Activated CD8-positive, alpha-beta T cell treated with anti-CD3 and anti-CD28 coated beads for 36 hours (primary cell): ENCODE measurements around the gene HERC2. TPM values are rescaled to one million over a fixed set of nuclear protein-coding genes. Genes with fewer than 3 reads are reported as not detected.
"Not testable (repeated sequence)": the region's sequence is repeated elsewhere in the genome, so short reads cannot be mapped to it uniquely, and the experiment has no call there.

Experiments
- ATAC-seq: fragments of 200-7000 bp; cut with Tn5 transposase; one replicate; pipeline ENCODE4 v1.10.0; 2021; ENCODE audit warnings: mild to moderate bottlenecking, moderate library complexity
- CTCF ChIA-PET: fragments of 350-600 bp; sonication (Branson Sonifier 250); formaldehyde crosslinking; loops from one replicate; lab custom pipeline; 2021; ENCODE audit warnings: antibody characterized with exemption; lab: Charles Lee
- POLR2A ChIA-PET: fragments of 350-600 bp; sonication (Branson Sonifier 250); formaldehyde crosslinking; loops from one replicate; lab custom pipeline; 2021; ENCODE audit warnings: antibody characterized with exemption; lab: Charles Lee
- DNase-seq: peaks from one replicate; pipeline ENCODE4 v3.0.0-alpha.2; 2020
- H3K27ac Mint-ChIP-seq: one replicate; pipeline ENCODE4 v1.8.0; 2021; ENCODE audit warnings: mild to moderate bottlenecking, mixed read lengths
- H3K27me3 Mint-ChIP-seq: one replicate; pipeline ENCODE4 v1.8.0; 2021; ENCODE audit warnings: mixed read lengths
- H3K36me3 Mint-ChIP-seq: one replicate; pipeline ENCODE4 v1.8.0; 2021; ENCODE audit warnings: low read depth, mixed read lengths
- H3K4me1 Mint-ChIP-seq: one replicate; pipeline ENCODE4 v1.8.0; 2021; ENCODE audit warnings: low read depth, mixed read lengths
- H3K4me3 Mint-ChIP-seq: one replicate; pipeline ENCODE4 v1.8.0; 2021; ENCODE audit warnings: mild to moderate bottlenecking, moderate library complexity, mixed read lengths
- H3K9me3 Mint-ChIP-seq: one replicate; pipeline ENCODE4 v1.8.0; 2021; ENCODE audit warnings: mixed read lengths
- intact Hi-C: fragments of 100-400 bp; cut with micrococcal nuclease; formaldehyde crosslinking; loops from one replicate; pipeline ENCODE4 v1.10.0; 2022
- total RNA-seq, 2 experiments: library from RNA; stranded (reverse); gene quantifications; one replicate each; pipeline ENCODE4 v1.2.3, GENCODE V29; 2021
- TF ChIP-seq, protein P1 (sequence below): fragments of 200-600 bp; IDR thresholded peaks from one replicate; pipeline ENCODE4 v1.8.0; 2022; ENCODE audit warnings: antibody characterized with exemption, mild to moderate bottlenecking

HERC2 gene
- total RNA-seq, 2 experiments from 2014 or later: 29.5 to 32.3 TPM

DNA sequence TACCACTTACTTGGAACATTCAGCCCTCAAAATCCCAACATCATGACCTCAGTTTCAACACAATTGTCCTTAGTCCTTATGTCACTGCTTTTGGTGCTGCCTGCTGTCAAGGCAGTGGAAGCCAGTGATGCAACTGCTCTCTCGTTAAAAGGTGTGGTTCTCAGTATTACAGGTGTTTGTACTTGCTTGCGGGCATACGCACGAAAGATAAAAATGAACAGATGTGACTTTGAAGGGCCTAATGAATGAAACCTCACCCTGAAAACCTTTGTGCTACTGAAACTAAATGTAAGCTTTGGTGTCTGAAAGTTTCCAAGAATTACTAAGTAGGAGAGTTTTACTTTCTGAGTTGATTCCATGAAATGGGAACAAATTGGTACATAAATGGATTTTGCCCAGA, 25.2 kb downstream of the HERC2 start:
- POLR2A ChIA-PET, H3K27ac Mint-ChIP-seq, CTCF ChIA-PET, intact Hi-C loops, ATAC-seq, H3K27me3 Mint-ChIP-seq, H3K4me3 Mint-ChIP-seq, H3K9me3 Mint-ChIP-seq, DNase-seq, H3K4me1 Mint-ChIP-seq: not testable (repeated sequence)
- peaks cover 21% of the 10 kb centered on the region for H3K36me3 Mint-ChIP-seq

DNA sequence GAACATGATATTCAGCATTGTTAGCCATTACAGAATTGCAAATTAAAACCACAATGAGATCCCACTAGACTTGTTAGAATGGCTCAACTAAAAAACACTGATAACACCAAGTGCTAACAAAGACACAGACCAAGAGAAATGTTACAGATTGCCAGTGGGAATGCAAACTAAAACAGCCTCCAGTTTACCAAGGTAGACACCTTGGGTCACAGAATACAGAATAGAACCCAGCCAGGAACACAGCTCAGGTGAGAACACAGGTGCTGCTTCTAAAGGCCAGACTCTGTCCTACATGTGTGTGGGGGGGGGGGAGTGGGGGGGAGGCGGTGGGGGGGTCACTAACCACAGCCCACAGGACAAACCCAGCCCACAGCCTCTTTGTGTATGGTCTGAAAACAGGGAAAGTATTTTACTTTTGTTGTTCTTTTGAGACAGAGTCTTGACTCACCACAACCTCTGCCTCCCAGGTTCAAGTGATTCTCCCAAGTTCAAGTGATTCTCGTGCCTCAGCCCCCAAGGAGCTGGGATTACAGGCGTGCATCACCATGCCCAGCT, 26.9 kb downstream of the HERC2 start:
- POLR2A ChIA-PET, H3K27me3 Mint-ChIP-seq, ATAC-seq, H3K9me3 Mint-ChIP-seq, intact Hi-C loops, DNase-seq, CTCF ChIA-PET, H3K4me1 Mint-ChIP-seq, H3K4me3 Mint-ChIP-seq: not testable (repeated sequence)
- peaks cover 34% of the 10 kb centered on the region for H3K36me3 Mint-ChIP-seq
- peak overlapping the region; percentile 34 for H3K27ac Mint-ChIP-seq

DNA sequence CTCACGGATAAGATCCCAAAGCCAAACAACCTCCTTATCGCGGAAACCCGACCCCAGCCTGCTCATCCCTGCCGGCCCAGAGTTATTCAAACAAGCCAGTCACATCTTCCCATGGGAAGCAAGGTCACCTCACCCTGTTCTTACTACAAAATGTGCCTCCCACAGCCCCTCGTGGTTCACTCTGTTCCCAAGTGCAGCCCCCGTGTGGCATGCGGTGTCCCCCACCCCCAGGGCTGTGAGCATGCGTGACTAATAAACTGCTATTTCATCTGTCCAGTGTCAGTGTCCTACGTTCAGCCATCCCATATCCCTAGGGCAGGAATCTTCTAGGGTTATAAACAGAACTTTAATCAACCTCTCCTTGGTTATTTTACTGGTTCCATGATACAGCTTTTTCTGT, 27.4 kb downstream of the HERC2 start:
- intact Hi-C loops, H3K27me3 Mint-ChIP-seq, H3K9me3 Mint-ChIP-seq, H3K4me1 Mint-ChIP-seq, H3K27ac Mint-ChIP-seq, ATAC-seq, CTCF ChIA-PET, DNase-seq, H3K4me3 Mint-ChIP-seq, POLR2A ChIA-PET: not testable (repeated sequence)
- peaks cover 39% of the 10 kb centered on the region for H3K36me3 Mint-ChIP-seq

DNA sequence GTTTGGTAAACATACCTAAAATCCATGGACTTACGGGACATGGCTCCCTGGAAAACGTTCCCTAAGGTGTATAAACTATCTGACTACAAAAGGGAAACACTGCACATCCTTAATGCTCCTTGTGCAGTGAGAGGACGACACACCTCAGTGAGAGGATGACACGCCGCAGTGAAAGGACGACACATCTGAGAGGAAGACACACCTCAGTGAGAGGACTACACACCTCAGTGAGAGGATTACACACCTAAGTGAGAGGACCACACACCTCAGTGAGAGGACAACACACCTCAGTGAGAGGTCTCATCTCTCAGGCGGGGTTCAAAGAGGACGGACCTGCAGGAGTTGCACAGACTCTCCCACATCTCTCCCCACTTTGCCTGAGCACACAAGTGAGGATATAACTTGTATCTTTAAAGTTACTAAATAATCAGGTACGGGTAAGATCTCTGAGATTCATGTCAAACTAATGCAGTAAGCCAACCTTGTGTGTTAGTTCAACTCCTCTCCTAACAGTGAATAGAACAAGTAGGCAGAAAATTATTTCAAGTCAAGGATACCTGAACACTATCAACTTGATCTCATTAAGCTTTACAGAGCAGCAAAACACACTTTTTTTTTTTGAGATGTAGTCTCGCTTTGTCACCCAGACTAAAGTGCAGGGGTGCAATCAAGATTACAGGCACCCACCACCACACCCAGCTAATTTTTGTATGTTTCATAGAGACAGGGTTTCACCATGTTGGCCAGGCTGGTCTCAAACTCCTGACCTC, 32.1 kb downstream of the HERC2 start:
- Mint-ChIP-seq H3K4me3 (no peak overlapping the region), H3K4me1 (peaks cover 14% of the 10 kb centered on the region), H3K36me3 (peaks cover 54% of the 10 kb centered on the region), H3K27me3 (no peaks in the 10 kb centered on the region), H3K9me3 (peaks cover 12% of the 10 kb centered on the region), H3K27ac (no peak overlapping the region)
- DNase-seq: no peak
- CTCF ChIA-PET: no interaction called here
- ATAC-seq: no peak
- POLR2A ChIA-PET: no interaction called here
- TF ChIP-seq, protein P1, sequence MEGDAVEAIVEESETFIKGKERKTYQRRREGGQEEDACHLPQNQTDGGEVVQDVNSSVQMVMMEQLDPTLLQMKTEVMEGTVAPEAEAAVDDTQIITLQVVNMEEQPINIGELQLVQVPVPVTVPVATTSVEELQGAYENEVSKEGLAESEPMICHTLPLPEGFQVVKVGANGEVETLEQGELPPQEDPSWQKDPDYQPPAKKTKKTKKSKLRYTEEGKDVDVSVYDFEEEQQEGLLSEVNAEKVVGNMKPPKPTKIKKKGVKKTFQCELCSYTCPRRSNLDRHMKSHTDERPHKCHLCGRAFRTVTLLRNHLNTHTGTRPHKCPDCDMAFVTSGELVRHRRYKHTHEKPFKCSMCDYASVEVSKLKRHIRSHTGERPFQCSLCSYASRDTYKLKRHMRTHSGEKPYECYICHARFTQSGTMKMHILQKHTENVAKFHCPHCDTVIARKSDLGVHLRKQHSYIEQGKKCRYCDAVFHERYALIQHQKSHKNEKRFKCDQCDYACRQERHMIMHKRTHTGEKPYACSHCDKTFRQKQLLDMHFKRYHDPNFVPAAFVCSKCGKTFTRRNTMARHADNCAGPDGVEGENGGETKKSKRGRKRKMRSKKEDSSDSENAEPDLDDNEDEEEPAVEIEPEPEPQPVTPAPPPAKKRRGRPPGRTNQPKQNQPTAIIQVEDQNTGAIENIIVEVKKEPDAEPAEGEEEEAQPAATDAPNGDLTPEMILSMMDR: no peak
- intact Hi-C loops: no loop called here

DNA sequence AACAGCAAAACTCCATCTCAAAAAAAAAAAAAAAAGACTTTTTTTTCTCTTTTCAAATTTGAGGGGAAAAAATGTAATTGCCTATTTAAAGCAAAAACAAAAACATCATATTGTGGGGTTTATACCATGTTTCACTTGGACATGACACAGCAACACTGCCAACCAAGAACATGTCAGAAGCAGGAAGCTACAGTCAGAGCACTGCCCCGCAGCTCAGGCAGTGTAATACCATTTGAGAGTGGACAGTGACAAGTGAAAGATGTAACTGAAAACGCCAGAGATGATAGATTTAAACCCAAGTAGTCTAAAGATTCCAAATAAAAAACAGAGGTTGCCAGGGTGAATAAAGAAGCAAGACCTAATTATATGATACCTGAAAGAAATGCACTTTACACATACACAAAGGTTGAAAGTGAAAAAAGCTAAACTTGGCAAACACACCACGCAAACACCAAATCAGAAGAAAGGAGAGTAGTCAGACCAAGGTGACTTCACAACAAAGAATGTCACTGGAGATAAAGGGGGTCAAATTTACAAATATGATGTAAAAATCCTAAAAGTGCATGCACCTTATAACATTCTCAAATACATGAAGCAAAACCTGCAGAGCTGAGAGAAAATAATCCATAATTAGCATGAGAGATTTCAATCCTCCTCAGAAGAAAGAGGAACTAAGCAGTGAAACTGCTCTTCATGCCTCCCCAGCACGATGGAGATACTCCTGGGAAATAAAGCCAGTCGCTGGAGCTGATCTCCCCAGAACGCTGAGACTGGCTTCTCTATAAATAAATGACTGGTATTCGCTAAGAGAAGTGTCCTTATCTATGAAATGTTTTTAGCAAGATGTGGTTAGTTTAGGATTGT, 32.9 kb downstream of the HERC2 start:
- Mint-ChIP-seq H3K36me3 (peaks cover 55% of the 10 kb centered on the region), H3K27ac (peak overlapping the region; percentile 10), H3K4me1 (peaks cover 15% of the 10 kb centered on the region), H3K9me3 (peaks cover 12% of the 10 kb centered on the region)
- CTCF ChIA-PET, H3K27me3 Mint-ChIP-seq, POLR2A ChIA-PET, ATAC-seq, intact Hi-C loops, DNase-seq, H3K4me3 Mint-ChIP-seq: not testable (repeated sequence)

DNA sequence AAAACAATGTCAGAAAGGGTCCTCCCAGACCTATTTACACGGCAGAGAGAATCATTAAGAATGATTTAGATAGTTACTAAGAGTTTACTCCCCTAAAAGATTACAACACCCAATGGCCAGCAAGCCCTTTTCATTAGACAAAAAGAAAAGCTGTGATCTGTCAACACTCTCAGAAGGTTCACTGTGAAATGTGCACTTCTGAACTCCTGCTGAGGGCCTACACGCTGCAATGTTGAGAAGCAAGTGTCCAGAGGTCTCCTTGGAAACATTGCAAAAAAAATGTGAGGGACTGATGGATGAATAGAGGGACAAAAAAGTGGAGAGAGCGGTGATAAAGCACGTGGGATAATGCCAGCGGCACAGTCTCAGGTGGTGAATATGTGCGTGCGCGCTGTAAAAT, 35.3 kb downstream of the HERC2 start:
- DNase-seq, H3K27ac Mint-ChIP-seq, H3K4me3 Mint-ChIP-seq, ATAC-seq, intact Hi-C loops, CTCF ChIA-PET, POLR2A ChIA-PET, H3K27me3 Mint-ChIP-seq: not testable (repeated sequence)
- Mint-ChIP-seq H3K4me1 (peaks cover 15% of the 10 kb centered on the region), H3K36me3 (peaks cover 58% of the 10 kb centered on the region), H3K9me3 (peaks cover 16% of the 10 kb centered on the region)

DNA sequence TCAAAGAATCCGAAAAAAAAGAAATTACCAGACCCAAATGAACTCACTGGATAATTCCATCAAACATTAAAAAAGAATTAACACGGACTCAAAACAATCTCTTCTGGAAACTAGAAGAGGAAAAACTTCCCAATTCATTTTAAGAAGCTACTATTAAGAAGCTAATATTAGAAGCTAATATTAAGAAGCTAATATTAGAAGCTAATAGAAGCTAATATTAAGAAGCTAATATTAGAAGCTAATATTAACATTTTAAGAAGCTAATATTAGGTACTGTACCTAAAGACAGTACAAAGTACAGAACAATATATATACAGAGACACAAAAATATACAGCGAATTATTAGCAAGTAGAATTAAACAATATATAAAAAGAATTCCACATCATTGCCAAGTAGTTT, 35.9 kb downstream of the HERC2 start:
- H3K27me3 Mint-ChIP-seq: no peaks in the 10 kb centered on the region
- TF ChIP-seq, protein P1: no peak
- ATAC-seq (no peak), DNase-seq (no peak)
- CTCF ChIA-PET: no interaction called here
- peaks cover 15% of the 10 kb centered on the region for H3K4me1 Mint-ChIP-seq
- no peak overlapping the region for H3K27ac Mint-ChIP-seq
- H3K36me3 Mint-ChIP-seq: peaks cover 55% of the 10 kb centered on the region
- intact Hi-C loops: no loop called here
- no peak overlapping the region for H3K4me3 Mint-ChIP-seq
- peaks cover 16% of the 10 kb centered on the region for H3K9me3 Mint-ChIP-seq
- POLR2A ChIA-PET: no interaction called here
